Activated CD8-positive, alpha-beta T cell treated with anti-CD3 and anti-CD28 coated beads, Interleukin-2, amount 10 ng/mL, durations not matched to agents 7 days and 5 days (primary cell): Measurements from ENCODE around the gene SLC35C1. TPM values are rescaled to one million over a fixed set of nuclear protein-coding genes. Genes with fewer than 3 reads are reported as not detected.

Experiments used
- ATAC-seq: fragments of 150-1000 bp; cut with Tn5 transposase; one replicate; pipeline ENCODE4 v1.10.0; 2021; ENCODE audit warnings: moderate library complexity
- CTCF ChIA-PET: fragments of 350-600 bp; sonication (Branson Sonifier 250); formaldehyde crosslinking; loops from one replicate; lab custom pipeline; 2021; ENCODE audit warnings: antibody characterized with exemption; lab: Charles Lee
- POLR2A ChIA-PET: fragments of 350-600 bp; sonication (Branson Sonifier 250); formaldehyde crosslinking; loops from one replicate; lab custom pipeline; 2021; ENCODE audit warnings: antibody characterized with exemption; lab: Charles Lee
- DNase-seq: peaks from one replicate; pipeline ENCODE4 v3.0.0-alpha.2; 2020
- H3K27ac Mint-ChIP-seq: one replicate; pipeline ENCODE4 v1.8.0; 2021; ENCODE audit warnings: mild to moderate bottlenecking, mixed read lengths
- H3K27me3 Mint-ChIP-seq: one replicate; pipeline ENCODE4 v1.8.0; 2021; ENCODE audit warnings: low read depth, mixed read lengths
- H3K36me3 Mint-ChIP-seq: one replicate; pipeline ENCODE4 v1.8.0; 2021; ENCODE audit warnings: low read depth, mixed read lengths
- H3K4me1 Mint-ChIP-seq: one replicate; pipeline ENCODE4 v1.8.0; 2021; ENCODE audit warnings: low read depth, mixed read lengths
- H3K4me3 Mint-ChIP-seq: one replicate; pipeline ENCODE4 v1.8.0; 2021; ENCODE audit warnings: mild to moderate bottlenecking, mixed read lengths
- H3K9me3 Mint-ChIP-seq: one replicate; pipeline ENCODE4 v1.8.0; 2022; ENCODE audit warnings: mixed read lengths; ENCODE audit not compliant: insufficient read depth
- total RNA-seq, 2 experiments: library from RNA; stranded (reverse); gene quantifications; one replicate each; pipeline ENCODE4 v1.2.3, GENCODE V29; 2021

SLC35C1 gene
- 10 to 100 TPM; 21.8 to 23.5 TPM for total RNA-seq

GRCh38 chr11:45804761-45805304 lies at the start of gene SLC35C1:
SLC35C1 (plus strand) TSS chr11:45805149; CDS start chr11:45805802, 653 bp downstream.
- peaks cover 33% of the 10 kb centered on the region for H3K36me3 Mint-ChIP-seq
- ChIA-PET CTCF (interaction anchor here (0.8 to 3.4 kb wide), 4 partner anchors 30 to 161 kb away, joined by 3 to 13 read pairs (median 6); no protein-coding TSS in a partner anchor), POLR2A (interaction anchor here (0.6 to 3.1 kb wide), 7 partner anchors 8 to 1208 kb away, joined by 3 to 9 read pairs (median 4); partner anchors contain the start of gene CRY2)
- H3K27ac Mint-ChIP-seq, result peak within 1 kb of the TSS; percentile 93
- H3K4me3 Mint-ChIP-seq, result peak within 1 kb of the TSS; percentile 92
- peaks cover 42% of the 10 kb centered on the region for H3K4me1 Mint-ChIP-seq
- no peaks in the 10 kb centered on the region for H3K27me3 Mint-ChIP-seq
- peak; percentile 95 for ATAC-seq
- H3K9me3 Mint-ChIP-seq, result no peaks in the 10 kb centered on the region
- peak; percentile 98 for DNase-seq

GRCh38 chr11:45755281-45755859 lies 49.6 kb upstream of the SLC35C1 start:
- Mint-ChIP-seq H3K4me1 (no peaks in the 10 kb centered on the region), H3K27me3 (peaks cover 8% of the 10 kb centered on the region), H3K9me3 (no peaks in the 10 kb centered on the region), H3K36me3 (no peaks in the 10 kb centered on the region), H3K27ac (no peak overlapping the region), H3K4me3 (no peak overlapping the region)
- ChIA-PET CTCF (interaction anchor here (1.1 to 2.4 kb wide), 3 partner anchors 16 to 26 kb away, joined by 3 to 10 read pairs (median 6); no protein-coding TSS in a partner anchor), POLR2A (no interaction called here)
- ATAC-seq (no peak), DNase-seq (no peak)

- no peak overlapping the region for H3K4me3 Mint-ChIP-seq
- ATAC-seq, result no peak
- H3K27ac Mint-ChIP-seq, result no peak overlapping the region
- ChIA-PET POLR2A (no interaction called here), CTCF (interaction anchor here (1.1 to 1.5 kb wide), 2 partner anchors 15 to 27 kb away, joined by 3 to 6 read pairs; no protein-coding TSS in a partner anchor)
- peaks cover 4% of the 10 kb centered on the region for H3K27me3 Mint-ChIP-seq
- H3K36me3 Mint-ChIP-seq, result no peaks in the 10 kb centered on the region
- DNase-seq, result no peak
- no peaks in the 10 kb centered on the region for H3K9me3 Mint-ChIP-seq
- no peaks in the 10 kb centered on the region for H3K4me1 Mint-ChIP-seq
Observed at GRCh38 chr11:45756384-45757010, 48.5 kb upstream of the SLC35C1 start.

- no peak overlapping the region for H3K4me3 Mint-ChIP-seq
- POLR2A ChIA-PET, result no interaction called here
- no peak for ATAC-seq
- H3K9me3 Mint-ChIP-seq, result no peaks in the 10 kb centered on the region
- no peaks in the 10 kb centered on the region for H3K36me3 Mint-ChIP-seq
- DNase-seq, result no peak
- peaks cover 5% of the 10 kb centered on the region for H3K27me3 Mint-ChIP-seq
- H3K27ac Mint-ChIP-seq, result no peak overlapping the region
- CTCF ChIA-PET, result interaction anchor here (1.0 kb wide), 1 partner anchor 14 kb away, joined by 5 read pairs; no protein-coding TSS in a partner anchor
- H3K4me1 Mint-ChIP-seq, result no peaks in the 10 kb centered on the region
Observed at GRCh38 chr11:45757672-45758071, 47.3 kb upstream of the SLC35C1 start.

GRCh38 chr11:45761659-45762058 lies 43.3 kb upstream of the SLC35C1 start:
- ATAC-seq (no peak), DNase-seq (no peak)
- H3K27me3 Mint-ChIP-seq, result peaks cover 5% of the 10 kb centered on the region
- no peaks in the 10 kb centered on the region for H3K36me3 Mint-ChIP-seq
- no peaks in the 10 kb centered on the region for H3K9me3 Mint-ChIP-seq
- H3K27ac Mint-ChIP-seq, result no peak overlapping the region
- H3K4me3 Mint-ChIP-seq, result no peak overlapping the region
- ChIA-PET CTCF (interaction anchor here (1.7 kb wide), 1 partner anchor 10 kb away, joined by 12 read pairs; no protein-coding TSS in a partner anchor), POLR2A (no interaction called here)
- H3K4me1 Mint-ChIP-seq, result no peaks in the 10 kb centered on the region

GRCh38 chr11:45765107-45765668 lies 39.8 kb upstream of the SLC35C1 start:
- Mint-ChIP-seq H3K4me3 (no peak overlapping the region), H3K27me3 (peaks cover 5% of the 10 kb centered on the region), H3K36me3 (no peaks in the 10 kb centered on the region), H3K4me1 (no peaks in the 10 kb centered on the region), H3K9me3 (no peaks in the 10 kb centered on the region), H3K27ac (no peak overlapping the region)
- CTCF ChIA-PET, result no interaction called here
- ATAC-seq, result no peak
- POLR2A ChIA-PET, result no interaction called here
- DNase-seq, result no peak

- H3K4me1 Mint-ChIP-seq, result no peaks in the 10 kb centered on the region
- ChIA-PET CTCF (no interaction called here), POLR2A (interaction anchor here (0.6 kb wide), 1 partner anchor 1929 kb away, joined by 3 read pairs; no protein-coding TSS in a partner anchor)
- no peak overlapping the region for H3K27ac Mint-ChIP-seq
- no peaks in the 10 kb centered on the region for H3K36me3 Mint-ChIP-seq
- DNase-seq (no peak), ATAC-seq (no peak)
- no peaks in the 10 kb centered on the region for H3K9me3 Mint-ChIP-seq
- no peak overlapping the region for H3K4me3 Mint-ChIP-seq
- peaks cover 5% of the 10 kb centered on the region for H3K27me3 Mint-ChIP-seq
Observed at GRCh38 chr11:45765836-45766235, 39.1 kb upstream of the SLC35C1 start.

GRCh38 chr11:45766469-45766868 lies 38.5 kb upstream of the SLC35C1 start:
- Mint-ChIP-seq H3K9me3 (no peaks in the 10 kb centered on the region), H3K36me3 (no peaks in the 10 kb centered on the region), H3K27ac (no peak overlapping the region), H3K27me3 (peaks cover 8% of the 10 kb centered on the region), H3K4me1 (peaks cover 5% of the 10 kb centered on the region), H3K4me3 (no peak overlapping the region)
- CTCF ChIA-PET, result no interaction called here
- POLR2A ChIA-PET, result interaction anchor here (0.6 kb wide), 1 partner anchor 1929 kb away, joined by 3 read pairs; no protein-coding TSS in a partner anchor
- ATAC-seq (no peak), DNase-seq (no peak)

- DNase-seq, result no peak
- peaks cover 14% of the 10 kb centered on the region for H3K4me1 Mint-ChIP-seq
Observed at GRCh38 chr11:45768486-45768885, 36.5 kb upstream of the SLC35C1 start.

GRCh38 chr11:45769960-45770359 lies 35.0 kb upstream of the SLC35C1 start:
- Mint-ChIP-seq H3K36me3 (no peaks in the 10 kb centered on the region), H3K9me3 (no peaks in the 10 kb centered on the region), H3K27me3 (peaks cover 4% of the 10 kb centered on the region), H3K4me1 (peaks cover 14% of the 10 kb centered on the region), H3K27ac (no peak overlapping the region), H3K4me3 (no peak overlapping the region)
- ChIA-PET POLR2A (no interaction called here), CTCF (interaction anchor here (2.6 to 3.4 kb wide), 3 partner anchors 8 to 399 kb away, joined by 12 to 52 read pairs (median 21); no protein-coding TSS in a partner anchor)
- no peak for DNase-seq
- ATAC-seq, result no peak

More at GRCh38 chr11:45768486-45768885, 36.5 kb upstream of the SLC35C1 start:
- Mint-ChIP-seq H3K4me3 (no peak overlapping the region), H3K27ac (no peak overlapping the region), H3K9me3 (no peaks in the 10 kb centered on the region), H3K36me3 (no peaks in the 10 kb centered on the region), H3K27me3 (peaks cover 6% of the 10 kb centered on the region)
- no peak for ATAC-seq
- POLR2A ChIA-PET, result no interaction called here
- CTCF ChIA-PET, result interaction anchor here (1.3 kb wide), 1 partner anchor 397 kb away, joined by 4 read pairs; no protein-coding TSS in a partner anchor

- ChIA-PET CTCF (interaction anchor here (0.6 to 3.4 kb wide), 84 partner anchors 9 to 1666 kb away, joined by 3 to 52 read pairs (median 4); partner anchors contain the start of genes PEX16 and SLC35C1), POLR2A (interaction anchor here (0.9 to 1.2 kb wide), 2 partner anchors 33 to 441 kb away, joined by 3 to 4 read pairs; partner anchors contain the start of gene SLC35C1)
- H3K9me3 Mint-ChIP-seq, result no peaks in the 10 kb centered on the region
- no peaks in the 10 kb centered on the region for H3K36me3 Mint-ChIP-seq
- H3K27me3 Mint-ChIP-seq, result peaks cover 4% of the 10 kb centered on the region
- peak; percentile 79 for DNase-seq
- ATAC-seq, result peak; percentile 65
- peak overlapping the region; percentile 75 for H3K4me3 Mint-ChIP-seq
- peaks cover 14% of the 10 kb centered on the region for H3K4me1 Mint-ChIP-seq
- H3K27ac Mint-ChIP-seq, result peak overlapping the region; percentile 14
Observed at GRCh38 chr11:45771193-45771565, 33.8 kb upstream of the SLC35C1 start.
